Breast epithelium (tissue), 3 donors: Measurements from ENCODE around the gene FBXO24.

Source experiments
- CTCF ChIP-seq, 3 donors: fragments of 450-650 bp; IDR thresholded peaks; one replicate each; pipeline ENCODE4 v1.5.1; 2016 to 2017; ENCODE audit warnings: antibody characterized with exemption in 3 of 3, mild to moderate bottlenecking in 3 of 3, moderate library complexity in 3 of 3
- POLR2A ChIP-seq: fragments of 450-650 bp; IDR thresholded peaks from one replicate; pipeline ENCODE4 v1.6.1; 2016; ENCODE audit warnings: antibody characterized with exemption, mild to moderate bottlenecking, moderate library complexity
- POLR2AphosphoS5 ChIP-seq, 3 donors: sonication (generic); formaldehyde crosslinking; IDR thresholded peaks; one replicate each; pipeline ENCODE4 v1.6.1; 2017; ENCODE audit warnings: antibody characterized with exemption in 3 of 3

DNA sequence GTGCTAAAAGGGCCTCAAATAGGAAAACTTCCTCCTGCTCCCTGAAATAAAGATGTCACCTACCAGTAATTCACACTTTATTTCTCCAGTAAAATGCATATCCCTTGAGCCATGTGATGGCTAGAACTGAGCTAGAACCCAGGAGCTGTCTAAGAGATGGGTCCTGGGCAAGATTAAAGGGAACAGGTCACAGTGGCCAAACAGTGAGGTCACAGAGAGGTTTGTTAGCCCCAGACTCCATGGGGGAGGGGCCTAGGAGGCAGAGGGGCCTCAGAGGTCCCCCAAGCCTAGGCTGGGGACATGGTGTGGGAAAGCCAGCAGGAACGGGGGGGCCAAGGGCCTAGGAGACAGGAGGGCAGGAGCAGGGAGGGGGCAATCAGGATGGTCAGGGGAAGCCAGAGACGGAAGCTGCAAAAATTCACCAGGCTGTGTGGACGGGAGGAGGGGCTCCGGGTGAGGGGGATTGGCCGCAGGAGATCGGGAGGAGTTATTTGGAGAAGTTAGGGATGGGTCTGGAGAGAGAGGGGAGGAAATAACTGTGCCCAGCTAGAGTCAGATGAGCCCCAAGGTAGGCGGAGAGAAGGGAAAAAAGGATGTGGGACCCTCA lies 3.3 kb downstream of the FBXO24 start:
- TF ChIP-seq CTCF (IDR thresholded peaks at IDR 0.05) (no peak), POLR2A (no peak), POLR2AphosphoS5 (IDR thresholded peaks at IDR 0.05) (no peak)
